NB4 (cell line): ENCODE data around the gene GCG.
A peak's percentile ranks its signal among the peaks of the same experiment; 100 is the strongest.

ENCODE experiments used
- DNase-seq: peaks from one replicate; pipeline ENCODE4 v3.0.0; 2010; ENCODE audit warnings: low read depth
- H3K4me3 ChIP-seq: one replicate; pipeline ENCODE4 v1.5.1; 2011; ENCODE audit warnings: mild to moderate bottlenecking, low read depth, low read length, moderate library complexity
- CTCF ChIP-seq: IDR thresholded peaks from one replicate; pipeline ENCODE4 v1.5.1; 2012; ENCODE audit warnings: low read depth, low read length
- MAX ChIP-seq: IDR thresholded peaks from 2 replicates; pipeline ENCODE4 v1.6.1; 2011; ENCODE audit warnings: low read depth, low read length
- MYC ChIP-seq: IDR thresholded peaks from 2 replicates; pipeline ENCODE4 v1.6.1; 2011; ENCODE audit warnings: low read depth, low read length
- POLR2A ChIP-seq: IDR thresholded peaks from 2 replicates; pipeline ENCODE4 v1.6.1; 2011; ENCODE audit warnings: mild to moderate bottlenecking; ENCODE audit not compliant: insufficient read length; ENCODE audit errors: extremely low read depth

GCG gene

GRCh38 chr2:162114271-162114670 lies 37.8 kb downstream of the GCG start:
- TF ChIP-seq MAX (no peak), MYC (no peak), CTCF (no peak), POLR2A (no peak)
- peak; percentile 50 for DNase-seq
- H3K4me3 ChIP-seq, result no peak overlapping the region

DNA sequence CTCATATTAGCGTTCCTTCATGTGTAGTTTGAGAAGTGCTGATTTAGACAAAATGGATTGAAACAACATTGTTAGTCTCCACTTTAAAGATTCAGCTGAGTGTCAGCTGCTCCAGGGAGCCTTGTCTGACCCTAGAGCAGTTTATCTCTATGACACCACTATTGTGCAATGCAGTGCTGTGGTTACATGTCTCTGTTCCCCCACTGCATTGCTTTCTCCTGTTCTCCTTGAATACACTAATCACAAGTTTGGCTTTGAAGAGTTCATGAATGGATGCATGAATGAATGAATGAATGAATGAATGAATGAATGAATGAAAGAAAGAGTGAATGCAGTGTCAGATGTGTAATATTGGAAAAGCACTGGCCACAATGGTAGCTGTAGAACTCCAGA lies 38.3 kb downstream of the GCG start:
- DNase-seq, result peak; percentile 89
- TF ChIP-seq MYC (peak; percentile 57; the same call in 1 of the 2 replicates), CTCF (no peak), POLR2A (no peak), MAX (peak; percentile 46; the same call in 1 of the 2 replicates)
- H3K4me3 ChIP-seq, result no peak overlapping the region

DNA sequence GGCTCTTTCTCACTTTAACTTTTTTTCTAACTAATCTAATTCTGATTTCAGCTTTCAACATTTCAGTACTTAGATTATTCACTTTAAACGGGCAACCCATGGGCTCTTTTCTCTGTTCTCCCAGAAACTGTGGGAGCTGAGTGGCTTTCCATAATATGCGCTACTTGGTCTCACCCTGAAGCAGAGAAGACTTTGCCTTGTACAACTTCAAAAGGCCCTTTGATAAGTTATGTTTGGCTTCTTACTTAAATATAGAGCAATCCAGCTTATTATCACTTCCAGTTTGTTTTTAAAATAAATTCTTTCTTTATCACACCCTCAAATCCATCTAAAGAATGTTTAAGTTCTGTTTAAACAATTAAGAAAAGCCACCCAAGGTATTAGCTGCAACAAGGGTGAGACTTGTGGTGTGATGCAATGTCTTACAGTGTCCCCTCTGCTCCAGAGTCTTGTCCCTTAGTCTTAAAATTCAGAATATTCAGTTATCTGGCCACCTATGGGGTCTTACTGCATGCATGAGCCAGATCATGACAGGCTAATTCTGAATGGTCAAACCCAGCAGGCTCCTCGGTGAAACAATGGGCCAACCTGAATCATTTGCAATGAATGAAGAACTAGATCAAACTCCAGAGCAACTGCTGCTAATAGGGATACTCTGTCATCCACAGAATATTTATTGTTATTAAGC lies 38.8 kb downstream of the GCG start:
- no peak for DNase-seq
- no peak overlapping the region for H3K4me3 ChIP-seq
- no peak for TF ChIP-seq MYC

GRCh38 chr2:162111958-162112850 lies 39.8 kb downstream of the GCG start:
- TF ChIP-seq POLR2A (no peak), MYC (no peak), MAX (no peak), CTCF (no peak)
- DNase-seq, result peak; percentile 11
- H3K4me3 ChIP-seq, result no peak overlapping the region

DNA sequence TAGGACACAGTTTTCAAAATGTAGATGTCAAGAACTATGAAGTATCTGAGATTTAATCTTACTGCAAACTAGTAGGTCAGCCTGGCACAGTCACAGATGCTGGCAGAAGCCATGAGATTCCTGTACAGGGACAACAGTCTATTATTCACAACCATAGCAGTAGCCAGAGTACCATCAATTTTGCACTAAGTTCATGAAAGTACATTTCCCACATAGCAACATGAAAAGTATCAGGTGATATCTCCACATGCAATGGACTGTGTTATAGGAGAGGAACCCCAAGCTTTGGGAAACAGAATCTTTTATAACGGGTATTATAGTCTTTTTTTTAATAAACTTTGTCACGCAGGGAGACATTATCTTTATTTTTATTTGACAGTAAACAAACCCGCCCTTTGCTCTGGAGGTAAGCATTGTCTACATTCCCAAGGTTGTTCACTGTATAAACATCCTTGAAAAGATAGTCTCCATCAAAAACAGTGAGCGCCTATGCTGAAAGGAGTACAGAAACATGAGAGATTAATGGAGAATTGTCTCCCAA lies 44.6 kb downstream of the GCG start:
- no peak overlapping the region for H3K4me3 ChIP-seq
- no peak for TF ChIP-seq MAX
- TF ChIP-seq POLR2A, result no peak
- TF ChIP-seq MYC, result no peak
- TF ChIP-seq CTCF, result no peak
- DNase-seq, result no peak

- DNase-seq, result no peak
- H3K4me3 ChIP-seq, result no peak overlapping the region
- TF ChIP-seq POLR2A, result no peak
- TF ChIP-seq MYC, result no peak
- no peak for TF ChIP-seq CTCF
- no peak for TF ChIP-seq MAX
Observed at GRCh38 chr2:162106746-162107145, 45.3 kb downstream of the GCG start.
